HK-2 (cell line): ENCODE results near the gene SFT2D1.

Experiments used
- DNase-seq: peaks from one replicate; pipeline ENCODE4 v3.0.0-alpha.2; 2018; ENCODE audit not compliant: unreplicated experiment

The SFT2D1 gene

GRCh38 chr6:166333172-166333995 is 9.0 kb downstream of the SFT2D1 start:
- no peak for DNase-seq

- DNase-seq = no peak
These were observed 10.6 kb downstream of the SFT2D1 start for GRCh38 chr6:166331503-166332415.

GRCh38 chr6:166330612-166331011 is 11.7 kb downstream of the SFT2D1 start:
- peak; percentile 34 for DNase-seq

- no peak for DNase-seq
These were observed 16.8 kb downstream of the SFT2D1 start for GRCh38 chr6:166325383-166326042.

GRCh38 chr6:166323395-166323794 is 18.9 kb downstream of the SFT2D1 start:
- no peak for DNase-seq

GRCh38 chr6:166318649-166319600 is 23.4 kb downstream of the SFT2D1 start:
- DNase-seq = peak; percentile 38

- peak; percentile 80 for DNase-seq
These were observed 24.1 kb downstream of the SFT2D1 start for GRCh38 chr6:166318227-166318626.

GRCh38 chr6:166317261-166318212 is 24.8 kb downstream of the SFT2D1 start:
- no peak for DNase-seq

GRCh38 chr6:166315436-166315835 is 26.9 kb downstream of the SFT2D1 start:
- no peak for DNase-seq

GRCh38 chr6:166314454-166314853 is 27.9 kb downstream of the SFT2D1 start:
- no peak for DNase-seq

- DNase-seq = no peak
These were observed 28.9 kb downstream of the SFT2D1 start for GRCh38 chr6:166313255-166314070.

GRCh38 chr6:166312832-166313231 is 29.5 kb downstream of the SFT2D1 start:
- no peak for DNase-seq

- DNase-seq = no peak
These were observed 31.7 kb downstream of the SFT2D1 start for GRCh38 chr6:166310634-166311033.

- no peak for DNase-seq
These were observed 32.4 kb downstream of the SFT2D1 start for GRCh38 chr6:166309977-166310376.

- no peak for DNase-seq
These were observed 33.4 kb downstream of the SFT2D1 start for GRCh38 chr6:166308769-166309589.

- peak; percentile 7 for DNase-seq
These were observed 34.1 kb downstream of the SFT2D1 start, which contains the start of gene PRR18 for GRCh38 chr6:166308033-166308768. TSS of gene PRR18 (minus strand) at chr6:166308392. CDS start at chr6:166308142, 250 bp downstream.
